ENCODE results near the gene RNH1. TPM values are rescaled to one million over a fixed set of nuclear protein-coding genes. Genes with fewer than 3 reads are reported as not detected.
A peak's percentile ranks its signal among the peaks of the same experiment; 100 is the strongest.

RNH1 gene
- polyA plus RNA-seq, 1 of the 3 experiments (the other 2 are of a cell fraction): 147 TPM

- no peak overlapping the region for H3K27ac ChIP-seq (ENCODE audit: low read depth in 2 of 2, low read length in 1 of 2)
Measured at GRCh38 chr11:472272-472671, 34.8 kb downstream of the RNH1 start.

GRCh38 chr11:471468-472145 is 35.4 kb downstream of the RNH1 start:
- Histone ChIP-seq H3K4me1 (ENCODE audit: control insufficient read depth in 1 of 2, insufficient read depth in 2 of 2, low read depth in 1 of 2, low read length in 1 of 2) (peaks cover 0 to 3% of the 10 kb centered on the region in 2 experiments; a peak in 2 of 4 replicates), H3K27ac (ENCODE audit: low read depth in 2 of 2, low read length in 1 of 2) (no peak overlapping the region), H2AFZ (ENCODE audit: low read depth) (no peak overlapping the region), H3K36me3 (replicated peaks in 1 of 2; ENCODE audit: control insufficient read depth in 1 of 2, insufficient read depth in 2 of 2, low read length in 1 of 2) (no peaks in the 10 kb centered on the region), H3K79me2 (ENCODE audit: insufficient read depth) (0 out of 2 replicates have a peak, but pooled peaks cover 16% of the 10 kb centered on the region), H3K9ac (no peak overlapping the region), H3F3A (replicated peaks; ENCODE audit: insufficient read depth) (no peaks in the 10 kb centered on the region), H4K20me1 (ENCODE audit: insufficient read depth) (no peaks in the 10 kb centered on the region), H3K4me2 (no peak overlapping the region), H3K9me2 (no peaks in the 10 kb centered on the region), H3K4me3 (ENCODE audit: low read depth in 2 of 2, low read length in 1 of 2) (no peak overlapping the region), H3K9me3 (no peaks in the 10 kb centered on the region), H3K27me3 (ENCODE audit: insufficient read depth) (no peaks in the 10 kb centered on the region)
- ChIA-PET CTCF (no interaction called here), POLR2A (no interaction called here)
- WGBS (ENCODE audit: low lambda C conversion rate): 95% methylated on average over 50 of the region's 61 CpGs
- DNase-seq: no peak
- TF ChIP-seq REST (IDR thresholded peaks at IDR 0.05; ENCODE audit: low read depth, low read length): no peak
- TF ChIP-seq ELF1 (IDR thresholded peaks at IDR 0.05): no peak
- TF ChIP-seq CTCF (IDR thresholded peaks at IDR 0.05): no peak
- TF ChIP-seq RXRA (IDR thresholded peaks at IDR 0.05; ENCODE audit: borderline replicate concordance, low read depth): no peak
- no peak for TF ChIP-seq TAF1 (IDR thresholded peaks at IDR 0.05; ENCODE audit: borderline replicate concordance, low read depth, low read length)
- no peak for TF ChIP-seq RFX5 (IDR thresholded peaks at IDR 0.05; ENCODE audit: low read length)
- TF ChIP-seq GATA2 (CRISPR knock-in tag; IDR thresholded peaks at IDR 0.05): no peak

More at GRCh38 chr11:472272-472671, 34.8 kb downstream of the RNH1 start:
- H3K4me2 ChIP-seq: no peak overlapping the region
- H3K79me2 ChIP-seq (ENCODE audit: insufficient read depth): 0 out of 2 replicates have a peak, but pooled peaks cover 16% of the 10 kb centered on the region
- POLR2A ChIA-PET: no interaction called here
- no peaks in the 10 kb centered on the region for H3F3A ChIP-seq (replicated peaks; ENCODE audit: insufficient read depth)
- H3K36me3 ChIP-seq (replicated peaks in 1 of 2; ENCODE audit: control insufficient read depth in 1 of 2, insufficient read depth in 2 of 2, low read length in 1 of 2): no peaks in the 10 kb centered on the region
- no peaks in the 10 kb centered on the region for H3K9me2 ChIP-seq
- H3K27me3 ChIP-seq (ENCODE audit: insufficient read depth): no peaks in the 10 kb centered on the region
- WGBS (ENCODE audit: low lambda C conversion rate): 85% methylated on average over 4 of the region's 13 CpGs
- H3K4me3 ChIP-seq (ENCODE audit: low read depth in 2 of 2, low read length in 1 of 2): no peak overlapping the region
- no peak for TF ChIP-seq RAD21 (IDR thresholded peaks at IDR 0.05; ENCODE audit: low read length)
- TF ChIP-seq CHD2 (IDR thresholded peaks at IDR 0.05; ENCODE audit: low read length, partially characterized antibody): no peak
- TF ChIP-seq TAF1 (IDR thresholded peaks at IDR 0.05; ENCODE audit: borderline replicate concordance, low read depth, low read length): no peak
- TF ChIP-seq FOSL2 (IDR thresholded peaks at IDR 0.05; ENCODE audit: borderline replicate concordance, low read depth): no peak
- no peak for TF ChIP-seq RFX5 (IDR thresholded peaks at IDR 0.05; ENCODE audit: low read length)
- no peak for TF ChIP-seq MAX (IDR thresholded peaks at IDR 0.05; ENCODE audit: low read depth)
- no peak for TF ChIP-seq EZH2phosphoT487 (IDR thresholded peaks at IDR 0.05; ENCODE audit: borderline replicate concordance, low read depth)
- no peak for TF ChIP-seq POLR2AphosphoS5 (IDR thresholded peaks at IDR 0.05; ENCODE audit: low read depth, low read length)
- no peak for TF ChIP-seq JUND (IDR thresholded peaks at IDR 0.05)
- no peak for TF ChIP-seq TCF12 (IDR thresholded peaks at IDR 0.05)
- TF ChIP-seq MEF2A (IDR thresholded peaks at IDR 0.05; ENCODE audit: borderline replicate concordance, low read depth): no peak
- no peak for TF ChIP-seq YY1 (IDR thresholded peaks at IDR 0.05; ENCODE audit: low read depth)
- TF ChIP-seq FOXJ3 (CRISPR knock-in tag; IDR thresholded peaks at IDR 0.05): no peak
- no peak for TF ChIP-seq SIN3A (IDR thresholded peaks at IDR 0.05; ENCODE audit: borderline replicate concordance, low read depth, low read length)
- TF ChIP-seq TEAD4 (IDR thresholded peaks at IDR 0.05; ENCODE audit: borderline replicate concordance, insufficient read depth): no peak
- no peak for TF ChIP-seq USF1 (IDR thresholded peaks at IDR 0.05; ENCODE audit: borderline replicate concordance, low read depth)
- TF ChIP-seq IRF3 (IDR thresholded peaks at IDR 0.05; ENCODE audit: low read depth, low read length): no peak
- CTCF ChIA-PET: no interaction called here
- no peak overlapping the region for H2AFZ ChIP-seq (ENCODE audit: low read depth)
- H4K20me1 ChIP-seq (ENCODE audit: insufficient read depth): no peaks in the 10 kb centered on the region
- peaks cover 0 to 3% of the 10 kb centered on the region in 2 experiments; a peak in 2 of 4 replicates for H3K4me1 ChIP-seq (ENCODE audit: control insufficient read depth in 1 of 2, insufficient read depth in 2 of 2, low read depth in 1 of 2, low read length in 1 of 2)
- H3K9ac ChIP-seq: no peak overlapping the region
- H3K9me3 ChIP-seq: no peaks in the 10 kb centered on the region
- peak; percentile 44 for DNase-seq

Data from SK-N-SH (cell line).